ENCODE data around the gene SST.
"Not testable (repeated sequence)": the region's sequence is repeated elsewhere in the genome, so short reads cannot be mapped to it uniquely, and the experiment has no call there.

The SST gene

GRCh38 chr3:187681756-187682155, 11.6 kb upstream of the SST start:
- not testable (repeated sequence) for DNase-seq

- peak; percentile 20 to 68 for DNase-seq
Observed at GRCh38 chr3:187679638-187680396, 9.6 kb upstream of the SST start.

- DNase-seq, result peak in 1 of 2 experiments; percentile 46
Observed at GRCh38 chr3:187678726-187679268, 8.6 kb upstream of the SST start.

GRCh38 chr3:187677604-187678003, 7.4 kb upstream of the SST start:
- no peak for DNase-seq

- no peak for DNase-seq
Observed at GRCh38 chr3:187673012-187673411, 2.8 kb upstream of the SST start.

- DNase-seq, result no peak
Observed at GRCh38 chr3:187667526-187667925, 2.7 kb downstream of the SST start.

GRCh38 chr3:187665764-187666402, 4.3 kb downstream of the SST start:
- no peak for DNase-seq

- no peak for DNase-seq
Observed at GRCh38 chr3:187665010-187665409, 5.2 kb downstream of the SST start.

- DNase-seq, result no peak
Observed at GRCh38 chr3:187662848-187663409, 7.3 kb downstream of the SST start.

GRCh38 chr3:187661267-187661666, 8.9 kb downstream of the SST start:
- no peak for DNase-seq

GRCh38 chr3:187651282-187651681, 18.9 kb downstream of the SST start:
- DNase-seq, result no peak

GRCh38 chr3:187648177-187648576, 22.0 kb downstream of the SST start:
- DNase-seq, result no peak

- DNase-seq, result no peak
Observed at GRCh38 chr3:187646906-187647660, 23.1 kb downstream of the SST start.

- DNase-seq, result not testable (repeated sequence)
Observed at GRCh38 chr3:187645379-187645778, 24.8 kb downstream of the SST start.

- DNase-seq, result no peak
Observed at GRCh38 chr3:187642861-187643260, 27.3 kb downstream of the SST start.

GRCh38 chr3:187641320-187642016, 28.7 kb downstream of the SST start:
- DNase-seq, result no peak

- no peak for DNase-seq
Observed at GRCh38 chr3:187640569-187641059, 29.6 kb downstream of the SST start.

- no peak for DNase-seq
Observed at GRCh38 chr3:187639927-187640568, 30.1 kb downstream of the SST start.

GRCh38 chr3:187636528-187636927, 33.7 kb downstream of the SST start:
- DNase-seq, result no peak

GRCh38 chr3:187630404-187630803, 39.8 kb downstream of the SST start:
- no peak for DNase-seq

GRCh38 chr3:187629711-187630110, 40.5 kb downstream of the SST start:
- DNase-seq, result no peak

GRCh38 chr3:187628169-187628568, 42.0 kb downstream of the SST start:
- no peak for DNase-seq
